G401.6 (cell line): ENCODE measurements around the gene GPC5.
"Not testable (repeated sequence)": the region's sequence is repeated elsewhere in the genome, so short reads cannot be mapped to it uniquely, and the experiment has no call there.

Experiments used
- FAIRE-seq: peaks from 2 replicates; lab custom pipeline; 2012; peaks lifted over from hg19 to GRCh38; lab: Jason Lieb, UNC

GPC5 gene

DNA sequence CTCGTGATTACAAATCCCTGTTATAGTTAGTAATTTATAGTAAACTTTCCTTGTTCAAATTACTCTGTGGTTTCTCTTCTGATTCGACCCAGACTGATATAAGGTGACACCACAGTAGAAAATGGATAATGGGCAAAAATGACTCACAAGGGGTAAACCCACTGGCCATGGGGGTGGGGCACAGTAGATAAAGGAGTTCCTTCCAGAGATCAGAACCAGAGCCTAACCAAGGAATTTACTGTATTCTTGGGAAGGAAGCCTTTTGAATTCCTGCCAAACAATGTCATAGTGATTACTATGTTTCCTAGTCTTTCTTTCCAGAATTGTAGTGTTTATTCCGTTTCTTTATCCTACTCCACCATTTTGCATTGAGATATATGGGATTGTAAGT lies 29.0 kb upstream of the GPC5 start:
- FAIRE-seq: no peak

GRCh38 chr13:91370501-91370900 lies 27.9 kb upstream of the GPC5 start:
- FAIRE-seq: no peak

DNA sequence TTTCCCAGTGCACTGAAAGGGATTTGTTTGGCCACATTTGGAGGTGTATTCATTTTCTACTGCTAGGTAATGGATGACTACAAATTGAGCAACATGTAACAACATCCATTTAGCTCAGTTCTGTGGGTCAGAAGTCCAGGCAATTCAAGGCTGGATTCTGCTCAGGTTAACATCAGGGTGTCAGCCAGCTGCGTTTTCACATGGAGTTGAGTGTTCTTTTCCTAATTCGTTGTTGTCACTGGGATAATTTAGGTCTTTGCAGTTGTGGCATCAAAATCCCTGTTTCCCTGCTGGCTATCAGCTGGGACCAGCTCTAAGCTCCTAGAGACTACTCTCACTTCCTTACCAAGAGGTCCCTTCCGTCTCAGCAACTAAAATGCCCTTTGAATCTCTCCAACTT lies 25.5 kb upstream of the GPC5 start:
- FAIRE-seq: no peak

DNA sequence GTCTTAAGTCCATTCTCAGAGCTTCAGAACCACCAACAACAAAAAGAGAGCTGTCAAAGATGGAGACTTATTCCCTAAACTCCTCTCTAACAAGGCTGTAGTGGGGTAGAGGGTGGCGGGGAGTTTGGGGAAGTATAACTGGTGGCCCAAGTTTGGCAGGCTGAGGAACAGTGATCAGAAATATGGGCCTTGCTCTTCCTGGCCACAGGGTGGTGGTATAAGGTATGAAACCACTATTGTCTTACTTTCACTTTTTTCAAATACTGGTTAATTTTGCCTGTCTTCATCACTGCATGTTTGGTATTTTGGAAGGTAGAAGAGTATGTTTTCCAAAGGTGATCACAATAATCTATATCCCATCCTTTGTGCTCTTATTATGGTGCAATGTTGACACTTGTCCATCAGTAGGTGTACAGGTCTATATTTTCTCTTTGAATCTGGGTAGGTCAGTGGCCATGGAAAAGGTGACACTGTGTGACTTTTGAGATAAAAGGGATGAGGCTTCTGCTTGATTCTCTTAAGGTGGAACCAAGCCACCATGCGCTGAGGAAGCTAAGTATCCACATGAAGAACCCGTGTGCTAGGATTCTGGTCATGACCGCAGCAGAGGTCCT lies 23.2 kb upstream of the GPC5 start:
- FAIRE-seq: no peak

GRCh38 chr13:91381371-91381770 lies 17.1 kb upstream of the GPC5 start:
- peak; percentile 63 for FAIRE-seq

DNA sequence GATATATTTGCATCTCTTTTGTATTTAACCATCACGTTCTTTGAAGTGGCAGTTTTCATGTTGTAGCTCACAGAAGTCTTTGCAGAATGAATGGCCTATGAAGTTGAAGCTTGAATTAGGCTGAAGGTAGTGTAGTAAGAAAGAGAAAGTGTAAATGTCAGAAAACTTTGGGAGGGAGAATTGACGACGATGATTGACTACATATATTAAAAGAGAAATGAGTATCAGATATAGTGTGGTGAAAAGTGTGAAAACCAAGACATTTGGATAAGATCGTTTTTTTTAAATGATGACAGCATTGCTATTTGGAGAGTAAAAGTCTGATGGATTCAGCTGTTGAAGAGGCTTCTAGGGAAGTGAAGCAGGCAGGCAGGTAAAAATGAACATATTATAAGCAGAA lies 14.6 kb upstream of the GPC5 start:
- no peak for FAIRE-seq

DNA sequence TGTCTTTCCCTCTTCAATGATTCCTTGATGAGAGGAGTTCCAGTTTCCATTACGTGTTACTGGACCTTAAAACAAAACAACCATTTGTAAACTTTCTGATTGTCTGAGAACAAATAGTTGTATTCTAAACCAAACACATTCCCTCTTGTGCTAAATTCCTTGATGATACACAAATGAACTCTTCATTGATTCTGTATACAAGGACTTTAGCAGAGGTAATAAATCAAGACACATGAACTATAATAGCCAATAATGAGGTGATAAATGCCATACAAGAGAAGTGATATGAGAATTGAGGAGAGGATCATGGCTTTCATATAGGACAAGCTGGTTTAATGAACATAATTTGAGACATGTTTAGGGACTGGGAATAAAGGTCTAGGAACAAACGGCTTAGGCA lies 13.5 kb upstream of the GPC5 start:
- no peak for FAIRE-seq

DNA sequence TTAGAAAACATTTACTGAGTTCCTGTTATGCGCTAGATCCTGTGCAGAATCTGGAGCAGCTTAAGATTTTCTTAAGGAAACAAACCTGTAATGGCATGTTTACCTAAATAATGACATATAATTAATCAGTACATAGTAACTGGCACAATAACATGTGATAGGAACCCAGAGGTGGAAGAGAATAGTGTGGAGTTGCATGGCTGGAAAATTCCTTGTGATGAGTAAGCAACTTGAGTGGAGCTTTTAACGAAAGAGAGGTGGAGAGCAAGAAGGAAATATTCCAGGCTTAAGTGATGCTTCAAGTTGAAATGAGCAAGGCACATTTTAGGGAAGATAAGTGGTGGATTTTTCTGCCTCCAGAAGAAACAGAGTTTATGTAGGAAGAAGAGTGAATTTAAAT lies 9.2 kb upstream of the GPC5 start:
- no peak for FAIRE-seq

DNA sequence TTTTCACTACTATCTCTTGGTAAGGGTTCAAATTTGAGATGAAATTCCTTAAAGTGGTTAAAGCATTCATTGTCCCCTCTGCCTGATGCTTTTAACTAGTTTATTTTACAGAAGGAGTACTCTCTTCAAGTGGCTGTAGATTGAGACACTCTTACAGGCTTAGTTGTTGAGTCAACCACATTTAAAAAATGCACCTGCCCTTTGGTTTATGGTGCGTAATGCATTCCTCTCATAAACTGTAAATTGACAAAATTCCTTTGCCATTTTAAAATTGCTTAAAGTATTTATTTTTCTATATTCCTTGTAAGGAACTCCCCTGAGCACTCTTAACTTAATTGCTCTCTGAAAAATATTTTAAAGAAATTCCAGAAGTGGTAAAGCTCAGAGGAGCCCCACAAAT lies 826 bp upstream of the GPC5 start:
- no peak for FAIRE-seq

DNA sequence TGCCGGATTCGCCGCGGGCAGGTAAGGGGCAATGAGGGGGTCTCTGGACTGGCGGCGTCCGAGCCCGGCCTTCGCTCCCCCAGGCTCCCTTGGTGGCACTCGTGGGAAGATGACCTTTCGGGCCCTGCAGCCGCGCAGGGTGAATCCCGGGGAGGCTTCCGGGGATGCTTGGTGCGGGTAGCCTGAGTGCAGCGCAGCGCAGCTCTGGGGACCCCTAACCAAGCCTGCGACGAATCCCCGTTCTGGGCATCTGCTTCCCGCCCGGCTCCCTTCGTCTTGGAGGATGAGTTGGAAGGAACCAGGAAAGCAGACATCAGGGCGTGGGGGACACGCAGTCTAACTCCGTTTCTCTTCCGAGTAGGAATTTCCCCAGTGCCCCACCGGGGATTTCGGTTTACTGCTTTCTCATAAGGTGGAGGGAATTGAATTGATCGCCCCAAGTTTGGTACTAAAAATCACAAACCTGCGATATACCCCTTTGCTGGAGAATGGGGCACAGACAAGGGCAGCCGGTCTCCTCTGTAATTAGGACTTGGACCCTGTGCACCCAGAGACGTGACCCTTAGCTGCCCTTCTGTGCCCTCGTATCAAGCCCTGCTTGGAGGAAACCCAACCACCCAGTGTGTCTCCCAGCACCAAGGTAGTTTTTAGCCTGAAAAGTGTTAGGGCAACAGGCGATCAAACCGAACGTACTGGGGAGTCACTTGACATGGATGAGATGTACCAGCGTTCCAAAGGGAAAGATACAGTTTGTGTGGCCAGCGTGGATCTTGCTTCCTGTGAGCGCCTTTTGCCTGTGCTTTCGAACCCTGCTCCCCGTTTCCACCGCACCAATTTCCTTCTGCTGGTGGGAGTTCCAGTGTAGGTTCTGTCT lies 1.0 kb downstream of the GPC5 start:
- FAIRE-seq: no peak

DNA sequence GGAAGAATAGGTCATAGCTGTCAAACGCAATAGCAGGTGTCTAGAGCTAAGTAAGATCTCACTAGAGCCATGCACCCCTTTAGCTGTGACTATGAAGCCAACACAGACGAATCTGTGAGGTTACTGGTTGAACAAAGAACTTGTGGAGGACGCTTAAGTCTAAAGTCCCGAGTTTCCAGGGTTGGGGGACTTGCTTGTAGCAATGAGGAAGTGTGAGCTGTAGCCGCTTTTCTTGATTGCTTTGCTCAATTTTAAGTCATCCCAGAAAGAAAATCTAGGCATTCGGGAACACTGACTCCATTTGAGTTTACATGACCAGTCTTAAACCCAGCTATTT lies 1.6 kb downstream of the GPC5 start:
- no peak for FAIRE-seq

DNA sequence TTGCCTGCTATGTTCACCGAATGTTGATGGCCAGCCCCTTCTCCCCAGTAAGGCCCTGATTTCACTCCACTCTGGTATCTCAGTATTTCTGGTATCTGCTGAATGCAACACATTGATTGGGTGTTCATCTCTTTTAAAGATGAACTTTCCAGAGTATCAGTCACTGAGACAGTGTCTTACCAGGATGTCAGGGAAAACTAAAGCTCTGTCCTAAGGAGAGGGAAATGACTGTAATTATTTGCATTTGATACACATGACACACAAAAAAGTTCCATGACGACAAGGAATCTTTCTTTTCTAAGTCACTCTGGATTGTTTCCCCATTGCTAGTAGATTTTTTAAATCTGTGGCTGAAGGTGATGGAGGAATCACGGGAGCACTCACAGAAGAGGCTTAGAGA lies 2.2 kb downstream of the GPC5 start:
- FAIRE-seq: no peak

- no peak for FAIRE-seq
Measured at GRCh38 chr13:91401920-91402319, 3.5 kb downstream of the GPC5 start.

DNA sequence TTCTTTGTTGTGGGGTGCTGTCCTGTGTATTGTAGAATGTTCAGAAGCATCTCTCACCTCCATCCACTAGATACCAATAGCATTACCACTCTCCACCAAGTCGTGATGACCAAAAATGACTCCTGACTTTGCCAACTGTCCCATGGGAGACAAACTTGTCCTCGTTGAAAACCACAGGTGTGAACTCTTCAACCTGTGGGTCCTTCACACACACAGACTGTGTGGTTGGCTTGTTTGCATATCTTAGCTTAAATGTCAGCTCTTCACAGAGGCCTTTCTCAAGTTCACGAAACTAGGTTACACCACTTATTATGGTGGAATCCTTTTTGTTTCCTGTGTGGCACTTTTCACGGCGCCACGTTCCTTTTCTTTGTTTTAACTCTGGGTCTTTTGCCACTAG lies 6.8 kb downstream of the GPC5 start:
- FAIRE-seq: no peak

GRCh38 chr13:91406619-91407018 lies 8.2 kb downstream of the GPC5 start:
- FAIRE-seq: peak; percentile 36

- no peak for FAIRE-seq
Measured at GRCh38 chr13:91408971-91409370, 10.6 kb downstream of the GPC5 start.

GRCh38 chr13:91416579-91416978 lies 18.2 kb downstream of the GPC5 start:
- not testable (repeated sequence) for FAIRE-seq

GRCh38 chr13:91417660-91418325 lies 19.4 kb downstream of the GPC5 start:
- no peak for FAIRE-seq

GRCh38 chr13:91426913-91427312 lies 28.5 kb downstream of the GPC5 start:
- FAIRE-seq: no peak

- FAIRE-seq: not testable (repeated sequence)
Measured at GRCh38 chr13:91438674-91439073, 40.3 kb downstream of the GPC5 start.

DNA sequence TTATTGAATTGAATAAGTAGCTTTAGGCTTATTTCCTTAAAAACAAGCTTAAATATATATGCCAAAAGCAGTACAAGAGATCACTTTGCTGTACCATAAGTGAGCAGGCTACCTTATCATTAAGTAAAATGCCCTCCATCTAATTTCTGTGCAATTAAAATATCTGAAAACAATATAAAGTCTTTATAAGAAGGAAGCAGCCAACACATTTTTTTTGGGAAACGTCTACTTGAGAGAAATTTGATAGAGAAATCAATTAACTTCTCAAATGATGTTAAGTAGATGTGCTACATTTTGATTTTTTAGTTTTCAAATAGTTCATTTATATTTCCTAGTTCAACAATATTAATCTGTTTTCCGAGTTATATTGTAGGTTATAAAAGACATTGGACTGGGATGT lies 52.5 kb downstream of the GPC5 start:
- FAIRE-seq: no peak

DNA sequence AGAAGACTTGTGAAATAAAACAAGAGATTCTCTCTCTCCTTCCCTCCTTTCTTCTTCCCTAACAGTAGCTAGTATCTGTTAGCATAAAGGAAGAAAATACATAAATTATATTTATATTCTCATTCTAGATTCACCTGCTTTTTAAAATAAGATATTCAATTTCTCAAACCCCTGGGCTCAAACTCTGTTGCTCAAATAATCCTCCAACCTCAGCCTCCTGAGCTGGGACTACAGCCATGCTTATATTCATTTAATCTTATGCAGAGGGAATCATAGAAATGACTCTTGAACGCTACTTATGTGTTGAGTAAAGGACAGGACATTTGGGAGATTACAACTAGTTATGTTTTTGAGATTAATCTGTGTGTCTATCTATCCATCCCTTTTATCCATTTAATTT lies 56.2 kb downstream of the GPC5 start:
- FAIRE-seq: no peak

GRCh38 chr13:91456837-91457236 lies 58.4 kb downstream of the GPC5 start:
- FAIRE-seq: no peak

- FAIRE-seq: no peak
Measured at GRCh38 chr13:91459485-91459884, 61.1 kb downstream of the GPC5 start.
